SIG-M5 (cell line): ENCODE data around the gene TTC21A.

Experiments
- DNase-seq: peaks from one replicate; lab custom pipeline; 2025; lab: John Stamatoyannopoulos, UW

TTC21A gene

GRCh38 chr3:39181408-39182335 is 74.2 kb downstream of the TTC21A start:
- DNase-seq = no peak

GRCh38 chr3:39183211-39184080 is 76.0 kb downstream of the TTC21A start:
- no peak for DNase-seq

- DNase-seq = no peak
These were observed 76.8 kb downstream of the TTC21A start for GRCh38 chr3:39184081-39184967.

- no peak for DNase-seq
These were observed 77.4 kb downstream of the TTC21A start for GRCh38 chr3:39184968-39185285.

- no peak for DNase-seq
These were observed 78.0 kb downstream of the TTC21A start for GRCh38 chr3:39185326-39185958.

GRCh38 chr3:39185959-39186691 is 78.6 kb downstream of the TTC21A start:
- no peak for DNase-seq

- DNase-seq = no peak
These were observed 79.2 kb downstream of the TTC21A start for GRCh38 chr3:39186692-39187151.

GRCh38 chr3:39187372-39188155 is 80.1 kb downstream of the TTC21A start:
- DNase-seq = no peak
